Neural cell (in vitro differentiated cells): ENCODE results near the gene POLR1E.

Source experiments
- CTCF ChIP-seq: fragments of 450-650 bp; IDR thresholded peaks from 2 replicates; pipeline ENCODE4 v1.5.1; 2014; ENCODE audit warnings: antibody characterized with exemption, mild to moderate bottlenecking, moderate library complexity; ENCODE audit not compliant: poor library complexity, severe bottlenecking
- EZH2 ChIP-seq: fragments of 200-600, 300-800 bp; shearing (Covaris generic), sonication (generic); IDR thresholded peaks from 2 replicates; pipeline ENCODE4 v1.6.1; 2014; ENCODE audit warnings: antibody characterized with exemption, low read length, borderline replicate concordance, mild to moderate bottlenecking; ENCODE audit not compliant: insufficient read depth, poor library complexity, severe bottlenecking
- MXI1 ChIP-seq: fragments of 450-650 bp; conservative IDR thresholded peaks from 2 replicates; pipeline ENCODE4 v1.6.1; 2014; ENCODE audit warnings: antibody characterized with exemption, mild to moderate bottlenecking; ENCODE audit not compliant: poor library complexity, severe bottlenecking
- POLR2AphosphoS5 ChIP-seq: IDR thresholded peaks from 2 replicates; pipeline ENCODE4 v1.6.1; 2012
- RAD21 ChIP-seq: fragments of 450-650 bp; conservative IDR thresholded peaks from 2 replicates; pipeline ENCODE4 v1.6.1; 2014; ENCODE audit warnings: antibody characterized with exemption, mild to moderate bottlenecking, moderate library complexity
- REST ChIP-seq: IDR thresholded peaks from 2 replicates; pipeline ENCODE4 v1.6.1; 2012; ENCODE audit warnings: borderline replicate concordance
- SMC3 ChIP-seq: fragments of 450-650 bp; conservative IDR thresholded peaks from 2 replicates; pipeline ENCODE4 v1.6.1; 2014; ENCODE audit warnings: antibody characterized with exemption, mild to moderate bottlenecking, moderate library complexity; ENCODE audit not compliant: poor library complexity

GRCh38 chr9:37547328-37547878 is 61.7 kb downstream of the POLR1E start:
- TF ChIP-seq SMC3 (no peak), CTCF (no peak), EZH2 (no peak), MXI1 (no peak), REST (no peak), POLR2AphosphoS5 (no peak), RAD21 (no peak)
